Posterior cingulate gyrus (tissue), 11 donors: Measurements from ENCODE around the gene MNX1.

Experiments
- DNase-seq, 10 donors: peaks; one replicate each; pipeline versions ENCODE4 v3.0.0 to v3.0.0-alpha.2; 2020 to 2021; ENCODE audit warnings: mixed read lengths in 3 of 10
- intact Hi-C: fragments of 100-400 bp; cut with DNase I; formaldehyde crosslinking; loops from one replicate; pipeline ENCODE4 v1.15.1; 2023

MNX1 gene

GRCh38 chr7:157017149-157017548 lies 6.7 kb upstream of the MNX1 start:
- intact Hi-C loops = no loop called here
- peak in 2 of 10 donors; percentile 47 to 66 for DNase-seq

GRCh38 chr7:157016352-157017041 lies 6.0 kb upstream of the MNX1 start:
- intact Hi-C loops = no loop called here
- peak in 1 of 10 donors; percentile 45 for DNase-seq

- DNase-seq = peak in 2 of 10 donors; percentile 49 to 50
- intact Hi-C loops = no loop called here
Observed at GRCh38 chr7:157016024-157016351, 5.5 kb upstream of the MNX1 start.

GRCh38 chr7:157014635-157015555 lies 4.4 kb upstream of the MNX1 start:
- DNase-seq = peak in 2 of 10 donors; percentile 48 to 69
- intact Hi-C loops = no loop called here

- peak in 2 of 10 donors; percentile 59 to 69 for DNase-seq
- intact Hi-C loops = no loop called here
Observed at GRCh38 chr7:157013602-157014549, 3.4 kb upstream of the MNX1 start.

GRCh38 chr7:157013101-157013500 lies 2.6 kb upstream of the MNX1 start:
- DNase-seq = peak in 2 of 10 donors; percentile 27 to 49
- intact Hi-C loops = no loop called here

GRCh38 chr7:157012113-157012547 lies 1.7 kb upstream of the MNX1 start:
- no peak for DNase-seq
- intact Hi-C loops = no loop called here

GRCh38 chr7:157011333-157012112 lies 1.1 kb upstream of the MNX1 start:
- intact Hi-C loops = no loop called here
- peak in 2 of 10 donors; percentile 51 to 70 for DNase-seq

GRCh38 chr7:157009778-157010587 lies 480 bp downstream of the MNX1 start:
- intact Hi-C loops = no loop called here
- peak in 1 of 10 donors; percentile 18 for DNase-seq

- peak in 1 of 10 donors; percentile 79 for DNase-seq
- intact Hi-C loops = no loop called here
Observed at GRCh38 chr7:157009170-157009777, 1.2 kb downstream of the MNX1 start.

- intact Hi-C loops = no loop called here
- DNase-seq = peak in 1 of 10 donors; percentile 66
Observed at GRCh38 chr7:157008206-157009169, 2.0 kb downstream of the MNX1 start.

GRCh38 chr7:157007470-157008066 lies 2.9 kb downstream of the MNX1 start:
- intact Hi-C loops = no loop called here
- peak in 1 of 10 donors; percentile 25 for DNase-seq

GRCh38 chr7:157006829-157007469 lies 3.5 kb downstream of the MNX1 start:
- intact Hi-C loops = no loop called here
- peak in 3 of 10 donors; percentile 28 to 75 (median 59) for DNase-seq

GRCh38 chr7:157006205-157006747 lies 4.2 kb downstream of the MNX1 start:
- intact Hi-C loops = no loop called here
- DNase-seq = peak in 3 of 10 donors; percentile 45 to 77 (median 57)

GRCh38 chr7:157005456-157006204 lies 4.8 kb downstream of the MNX1 start:
- intact Hi-C loops = no loop called here
- peak in 3 of 10 donors; percentile 47 to 73 (median 60) for DNase-seq
